Activated CD4-positive, alpha-beta T cell treated with anti-CD3 and anti-CD28 coated beads, Interleukin-2, Interleukin-6, amounts not matched to agents 100 ng/mL and 50 ng/mL, durations not matched to agents 16 hours and 8 hours (primary cell): ENCODE data around the gene KAZN.
A peak's percentile ranks its signal among the peaks of the same experiment; 100 is the strongest.
"Not testable (repeated sequence)": the region's sequence is repeated elsewhere in the genome, so short reads cannot be mapped to it uniquely, and the experiment has no call there.

ENCODE experiments used
- DNase-seq: peaks from one replicate; pipeline ENCODE4 v3.0.0-alpha.2; 2020

KAZN gene

GRCh38 chr1:14946684-14947238 is 348.3 kb downstream of the KAZN start:
- no peak for DNase-seq

DNA sequence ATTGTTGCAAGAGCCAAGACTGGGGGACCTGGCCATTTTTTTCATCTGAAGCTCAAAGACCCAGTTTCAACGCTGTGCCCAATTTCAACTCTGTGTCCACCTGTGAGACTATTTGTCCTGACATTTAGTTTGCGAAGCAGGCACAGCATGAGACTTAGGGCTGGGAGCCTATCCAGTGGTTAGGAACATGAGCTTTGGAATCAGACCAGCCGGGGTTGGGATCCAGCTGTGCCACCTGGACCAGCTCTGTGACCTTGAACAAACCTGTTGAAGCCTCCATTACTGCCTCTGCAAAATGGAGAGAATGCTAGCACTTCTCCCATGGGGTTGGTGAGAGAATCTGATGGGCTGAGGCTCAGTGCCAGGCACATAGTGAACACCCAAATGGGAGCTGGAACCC is 348.9 kb downstream of the KAZN start:
- DNase-seq: no peak

GRCh38 chr1:14948112-14948652 is 349.7 kb downstream of the KAZN start:
- no peak for DNase-seq

DNA sequence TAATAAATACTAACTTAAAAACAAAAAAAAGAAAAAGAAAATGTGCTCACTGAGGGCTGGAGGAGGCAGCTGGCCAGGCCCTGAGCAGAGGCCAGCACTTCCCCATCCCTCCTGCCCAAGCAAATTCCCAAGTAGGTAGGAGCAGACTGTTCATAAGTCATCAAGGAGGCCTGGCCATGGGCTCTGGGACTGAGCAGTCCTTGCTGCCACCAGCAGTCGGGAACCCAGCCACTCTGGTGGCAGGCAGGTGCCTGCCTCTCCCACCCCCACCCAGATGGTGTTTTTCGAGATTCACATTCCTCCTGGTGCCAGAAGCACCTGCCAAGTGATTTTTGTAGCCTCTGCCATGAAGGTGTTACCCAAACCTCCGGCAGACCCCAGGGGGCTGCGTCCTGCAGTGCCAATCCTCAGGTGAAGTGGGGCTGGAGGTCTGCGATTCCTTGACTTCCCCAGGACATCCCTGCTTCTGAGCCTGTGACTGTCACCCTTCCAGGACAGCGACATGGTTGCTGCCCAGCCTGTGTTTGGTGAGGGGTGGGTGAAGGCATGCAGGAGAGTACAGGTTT is 350.9 kb downstream of the KAZN start:
- DNase-seq: no peak

DNA sequence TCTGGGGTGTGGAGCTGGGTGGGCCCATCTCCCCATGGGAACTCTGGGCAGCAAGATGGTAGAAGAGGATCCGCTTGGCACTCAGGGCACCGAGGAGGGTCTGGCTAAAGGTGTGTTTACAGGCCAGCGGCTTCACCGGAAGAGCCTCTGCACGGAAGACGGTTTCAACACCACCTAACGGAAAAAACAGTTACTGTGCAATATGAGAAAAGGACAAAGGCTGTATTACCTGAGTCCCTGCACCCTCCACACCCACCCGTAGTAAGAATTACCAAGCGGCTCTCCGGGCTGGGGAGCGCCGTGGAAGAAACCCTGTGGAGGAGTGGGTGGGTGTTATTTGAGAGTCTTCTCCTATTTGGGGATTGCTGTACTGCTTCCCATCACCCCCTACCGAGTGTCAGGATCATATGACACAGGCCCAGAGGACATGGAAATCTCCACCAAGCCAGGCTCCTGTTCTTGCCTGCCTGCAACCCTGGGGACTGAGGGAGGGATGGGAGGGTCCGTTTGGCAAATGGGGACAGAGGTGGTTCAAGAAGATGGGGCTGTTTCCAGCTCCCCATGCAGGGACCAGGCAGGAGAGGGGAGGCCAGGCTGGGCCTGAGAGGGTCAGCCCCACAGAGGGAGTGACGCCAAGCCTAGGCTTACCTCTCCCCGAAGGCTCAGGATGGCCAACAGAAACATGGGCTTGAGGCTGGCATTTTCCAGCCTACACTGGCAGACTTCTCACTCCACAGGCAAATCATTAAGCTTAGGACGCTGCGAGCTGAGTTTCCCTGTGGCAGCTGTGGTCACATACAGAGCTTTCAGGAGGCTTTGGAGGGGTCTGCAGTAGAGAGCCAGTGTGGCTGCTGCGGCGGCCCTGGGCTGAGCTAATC is 351.6 kb downstream of the KAZN start:
- DNase-seq: no peak

- no peak for DNase-seq
These were observed 353.3 kb downstream of the KAZN start for GRCh38 chr1:14951766-14952165.

GRCh38 chr1:14952626-14953314 is 354.3 kb downstream of the KAZN start:
- DNase-seq: no peak

DNA sequence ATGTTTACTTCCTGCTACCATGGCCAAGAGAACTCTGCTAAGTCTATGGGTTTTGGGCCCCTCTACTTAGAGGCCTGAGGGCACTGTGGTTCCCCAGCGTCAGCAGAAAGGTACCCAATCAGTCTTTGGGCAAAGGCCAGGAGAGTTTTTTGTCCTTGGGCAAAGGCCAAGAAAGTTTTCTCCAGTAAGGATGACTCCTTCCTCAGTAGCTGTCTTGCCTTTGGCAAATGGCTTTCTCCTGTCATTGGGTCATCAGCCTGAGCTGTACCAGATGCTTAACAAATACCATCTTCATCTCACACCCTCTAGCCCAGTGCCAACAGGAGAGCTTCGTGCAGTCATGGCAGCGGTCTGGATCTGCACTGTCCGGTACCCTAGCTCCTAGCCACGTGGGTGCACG is 355.7 kb downstream of the KAZN start:
- no peak for DNase-seq

DNA sequence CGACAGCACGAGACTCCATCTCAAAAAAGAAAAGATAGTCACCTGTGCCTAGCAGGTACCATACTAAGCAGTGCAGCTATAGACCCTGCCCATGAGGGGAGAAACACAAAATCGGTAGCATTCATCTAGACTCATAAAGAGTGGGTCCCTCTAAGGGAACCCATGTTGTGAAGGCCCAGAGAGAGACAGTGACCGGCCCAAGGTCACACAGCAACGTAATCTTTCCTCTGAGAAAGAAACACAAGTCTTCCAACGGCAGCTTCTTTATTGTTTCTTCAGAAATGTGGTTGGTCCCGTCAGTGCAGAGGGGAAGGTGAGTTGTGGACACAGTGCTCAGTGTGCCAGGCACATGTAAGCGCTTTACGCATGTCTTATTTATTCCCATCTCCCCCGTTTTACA is 356.4 kb downstream of the KAZN start:
- no peak for DNase-seq

- DNase-seq: no peak
These were observed 356.9 kb downstream of the KAZN start for GRCh38 chr1:14955402-14955801.

DNA sequence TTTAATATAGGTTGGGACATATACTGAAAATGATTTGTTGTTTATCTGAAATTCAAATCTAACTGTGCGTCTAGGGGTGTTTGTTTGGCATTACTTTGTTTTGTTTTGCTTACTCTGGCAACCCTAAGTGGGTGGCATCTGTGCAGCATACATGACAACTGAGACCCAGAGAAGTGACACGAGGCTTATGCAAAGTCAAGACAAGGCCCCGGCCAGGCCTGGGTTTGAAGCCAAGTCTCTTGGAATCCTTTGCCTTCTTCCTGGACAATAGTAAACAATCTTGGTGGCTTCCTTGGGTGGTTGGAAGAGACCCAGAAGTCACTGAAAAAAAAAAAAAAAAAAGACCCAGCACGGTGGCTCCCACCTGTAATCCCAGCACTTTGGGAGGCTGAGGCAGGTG is 357.5 kb downstream of the KAZN start:
- no peak for DNase-seq

- no peak for DNase-seq
These were observed 358.2 kb downstream of the KAZN start for GRCh38 chr1:14956579-14957195.

DNA sequence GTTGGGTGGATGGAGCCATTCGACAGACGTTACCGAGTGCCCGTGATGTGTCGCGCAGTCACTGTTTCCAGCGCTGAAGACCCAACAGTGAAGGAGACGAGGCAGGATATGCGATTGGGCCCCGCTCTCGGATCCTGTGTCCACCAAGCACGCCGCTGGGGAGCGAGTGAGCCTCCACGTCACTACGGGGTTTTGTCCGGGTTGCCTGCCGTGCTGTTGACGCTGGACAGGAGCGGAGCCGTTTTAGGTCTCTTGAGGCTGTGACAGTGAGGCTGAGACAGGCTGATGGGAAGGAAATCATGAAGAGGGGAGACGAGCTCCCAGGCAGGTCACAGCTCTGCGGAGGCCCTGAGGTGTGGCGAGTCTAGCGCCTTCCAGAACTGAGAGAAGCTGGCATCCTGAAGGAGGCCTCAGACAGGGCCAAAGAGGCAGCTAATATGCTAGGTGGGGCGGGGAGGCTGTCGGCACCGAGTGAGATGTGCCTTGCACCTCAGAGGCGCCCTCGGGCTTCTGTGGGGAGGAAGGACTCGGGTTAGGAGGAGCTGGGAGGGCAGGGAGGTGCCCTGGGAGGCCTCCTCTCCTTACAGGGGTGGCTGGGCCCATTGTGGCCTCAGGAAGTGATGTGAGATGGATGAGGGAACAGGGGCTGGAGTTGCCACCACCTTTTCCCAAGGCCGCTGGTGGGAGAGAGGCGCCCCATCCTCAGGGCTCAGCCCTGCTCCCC is 359.1 kb downstream of the KAZN start:
- no peak for DNase-seq

GRCh38 chr1:14958249-14959058 is 360.0 kb downstream of the KAZN start:
- DNase-seq: no peak

- DNase-seq: no peak
These were observed 360.7 kb downstream of the KAZN start for GRCh38 chr1:14959059-14959694.

DNA sequence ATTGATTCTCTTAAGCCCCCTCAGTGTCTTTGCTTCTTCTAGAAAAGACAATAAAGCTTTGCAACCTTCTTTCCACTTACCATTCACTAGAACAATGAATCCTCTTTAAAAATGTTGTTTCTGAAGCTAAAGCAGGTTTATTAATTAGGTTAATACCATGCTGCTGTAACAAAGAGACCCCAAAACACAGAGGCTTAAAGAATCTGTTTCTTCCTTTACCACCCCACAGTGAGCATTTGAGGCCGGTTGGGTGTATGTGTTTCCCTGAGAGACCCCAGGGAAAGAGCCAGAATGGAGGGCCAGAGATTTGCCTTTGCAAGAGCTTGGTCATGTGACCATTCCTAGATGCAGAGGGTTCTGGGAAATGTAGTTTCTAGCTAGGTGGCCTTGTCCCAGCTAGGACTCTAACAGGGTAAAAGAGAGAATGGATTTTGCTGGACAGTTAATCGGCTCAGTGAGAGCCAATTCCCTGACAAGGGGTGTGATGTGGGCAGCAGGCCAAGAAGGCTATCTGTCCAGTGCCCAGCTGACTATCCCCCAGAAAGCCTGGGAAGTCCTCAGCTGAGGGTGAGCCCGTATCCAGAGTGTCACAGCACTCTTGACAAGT is 363.3 kb downstream of the KAZN start:
- peak; percentile 10 for DNase-seq

- no peak for DNase-seq
These were observed 363.9 kb downstream of the KAZN start for GRCh38 chr1:14962407-14962806.

DNA sequence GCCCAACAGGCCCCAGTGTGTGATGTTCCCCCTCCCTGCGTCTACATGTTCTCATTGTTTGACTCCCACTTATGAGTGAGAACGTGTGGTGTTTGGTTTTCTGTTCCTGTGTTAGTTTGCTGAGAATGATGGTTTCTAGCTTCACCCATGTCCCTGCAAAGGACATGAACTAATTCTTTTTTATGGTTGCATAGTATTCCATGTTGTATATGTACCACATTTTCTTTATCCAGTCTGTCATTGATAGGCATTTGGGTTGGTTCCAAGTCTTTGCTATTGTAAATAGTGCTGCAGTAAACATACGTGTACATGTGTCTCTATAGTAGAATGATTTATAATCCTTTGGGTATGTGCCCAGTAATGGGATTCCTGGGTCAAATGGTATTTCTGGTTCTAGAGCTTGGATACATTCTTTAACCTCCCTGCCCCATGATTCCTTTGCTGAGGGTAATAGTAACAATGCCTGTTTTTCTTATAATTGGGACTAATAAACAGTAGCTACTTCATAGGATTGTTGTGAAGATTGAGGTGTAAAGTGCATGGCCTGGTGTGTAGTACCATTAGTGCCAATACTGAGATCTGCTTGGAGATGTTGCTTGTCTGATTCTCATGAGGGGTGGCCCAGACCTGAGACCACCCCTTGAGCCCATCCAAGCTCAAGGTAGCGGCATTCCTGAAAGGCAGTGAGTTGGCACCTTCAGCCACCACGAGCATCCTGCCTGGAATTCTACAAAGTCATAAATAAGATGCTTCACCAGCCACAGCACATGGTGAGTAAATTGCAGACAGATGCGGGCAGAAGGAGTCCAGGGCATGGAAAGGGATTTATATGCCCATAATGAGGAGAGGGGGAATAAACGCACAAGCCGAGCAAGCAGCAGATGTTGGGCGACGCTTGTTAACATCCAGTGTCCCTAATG is 365.6 kb downstream of the KAZN start:
- not testable (repeated sequence) for DNase-seq

- DNase-seq: no peak
These were observed 366.2 kb downstream of the KAZN start for GRCh38 chr1:14964711-14965055.
